GM06990 (cell line): ENCODE results near the gene FBN2.

Experiments
- DNase-seq: peaks from one replicate; pipeline ENCODE4 v3.0.0-alpha.2; 2011; ENCODE audit not compliant: insufficient read length; ENCODE audit errors: extremely low read depth
- H3K27me3 ChIP-seq: replicated peaks from 2 replicates; pipeline ENCODE4 v1.6.0; 2011; ENCODE audit warnings: low read length; ENCODE audit not compliant: control insufficient read depth, insufficient read depth
- H3K36me3 ChIP-seq: 2 replicates; pipeline ENCODE4 v1.5.1; 2011; ENCODE audit warnings: low read length; ENCODE audit not compliant: control insufficient read depth, insufficient read depth
- H3K4me3 ChIP-seq: replicated peaks from 2 replicates; pipeline ENCODE4 v1.5.1; 2011; ENCODE audit warnings: low read depth, mild to moderate bottlenecking, control low read depth, low read length
- TF ChIP-seq, protein P1 (sequence below): IDR thresholded peaks from 2 replicates; pipeline ENCODE4 v1.5.1; 2011; ENCODE audit warnings: low read length, control low read depth, mild to moderate bottlenecking, inconsistent platforms; ENCODE audit not compliant: insufficient read depth, poor library complexity, severe bottlenecking

The FBN2 gene

DNA sequence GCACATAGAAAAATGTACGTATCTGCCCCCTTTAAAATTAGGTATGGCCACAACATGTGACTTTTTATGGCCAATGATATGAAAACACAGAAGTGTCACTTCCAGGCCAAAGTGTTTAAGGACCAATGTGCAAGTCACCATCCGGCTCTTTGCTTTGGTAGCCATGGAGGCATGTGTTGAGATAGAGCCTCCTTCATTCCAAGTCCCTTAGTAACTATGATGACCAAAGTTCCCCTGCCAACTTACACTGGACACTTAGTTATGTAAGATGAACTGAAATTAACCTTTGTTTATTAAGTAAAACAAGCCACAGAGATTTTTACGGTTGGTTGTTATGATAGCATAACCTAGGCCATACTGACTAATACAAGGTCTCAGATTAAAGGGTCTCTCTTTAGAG lies 51.0 kb downstream of the FBN2 start:
- no peaks in the 10 kb centered on the region for H3K36me3 ChIP-seq
- TF ChIP-seq, protein P1, sequence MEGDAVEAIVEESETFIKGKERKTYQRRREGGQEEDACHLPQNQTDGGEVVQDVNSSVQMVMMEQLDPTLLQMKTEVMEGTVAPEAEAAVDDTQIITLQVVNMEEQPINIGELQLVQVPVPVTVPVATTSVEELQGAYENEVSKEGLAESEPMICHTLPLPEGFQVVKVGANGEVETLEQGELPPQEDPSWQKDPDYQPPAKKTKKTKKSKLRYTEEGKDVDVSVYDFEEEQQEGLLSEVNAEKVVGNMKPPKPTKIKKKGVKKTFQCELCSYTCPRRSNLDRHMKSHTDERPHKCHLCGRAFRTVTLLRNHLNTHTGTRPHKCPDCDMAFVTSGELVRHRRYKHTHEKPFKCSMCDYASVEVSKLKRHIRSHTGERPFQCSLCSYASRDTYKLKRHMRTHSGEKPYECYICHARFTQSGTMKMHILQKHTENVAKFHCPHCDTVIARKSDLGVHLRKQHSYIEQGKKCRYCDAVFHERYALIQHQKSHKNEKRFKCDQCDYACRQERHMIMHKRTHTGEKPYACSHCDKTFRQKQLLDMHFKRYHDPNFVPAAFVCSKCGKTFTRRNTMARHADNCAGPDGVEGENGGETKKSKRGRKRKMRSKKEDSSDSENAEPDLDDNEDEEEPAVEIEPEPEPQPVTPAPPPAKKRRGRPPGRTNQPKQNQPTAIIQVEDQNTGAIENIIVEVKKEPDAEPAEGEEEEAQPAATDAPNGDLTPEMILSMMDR, result no peak
- no peak for DNase-seq
- H3K4me3 ChIP-seq, result no peak overlapping the region
- no peaks in the 10 kb centered on the region for H3K27me3 ChIP-seq

DNA sequence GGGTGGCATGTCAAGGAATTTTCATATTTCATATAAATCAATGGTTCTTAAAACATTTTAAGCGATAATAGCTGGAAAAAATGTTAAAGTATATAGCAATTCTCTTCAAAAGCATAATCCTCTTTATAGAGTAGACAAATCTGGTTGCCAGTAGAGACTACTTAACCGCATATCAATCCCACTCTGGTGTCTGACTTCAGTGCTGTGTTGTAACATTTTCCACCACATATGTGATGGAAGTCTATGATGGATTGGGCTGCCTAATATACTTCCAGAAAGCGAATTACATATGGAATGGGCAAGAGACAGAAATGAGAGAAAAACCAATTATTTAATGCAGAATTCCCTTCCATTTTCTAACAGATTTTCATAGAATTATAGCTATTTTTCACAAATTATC lies 54.3 kb downstream of the FBN2 start:
- Histone ChIP-seq H3K27me3 (no peaks in the 10 kb centered on the region), H3K4me3 (no peak overlapping the region), H3K36me3 (no peaks in the 10 kb centered on the region)
- no peak for DNase-seq
- TF ChIP-seq, protein P1, result no peak

DNA sequence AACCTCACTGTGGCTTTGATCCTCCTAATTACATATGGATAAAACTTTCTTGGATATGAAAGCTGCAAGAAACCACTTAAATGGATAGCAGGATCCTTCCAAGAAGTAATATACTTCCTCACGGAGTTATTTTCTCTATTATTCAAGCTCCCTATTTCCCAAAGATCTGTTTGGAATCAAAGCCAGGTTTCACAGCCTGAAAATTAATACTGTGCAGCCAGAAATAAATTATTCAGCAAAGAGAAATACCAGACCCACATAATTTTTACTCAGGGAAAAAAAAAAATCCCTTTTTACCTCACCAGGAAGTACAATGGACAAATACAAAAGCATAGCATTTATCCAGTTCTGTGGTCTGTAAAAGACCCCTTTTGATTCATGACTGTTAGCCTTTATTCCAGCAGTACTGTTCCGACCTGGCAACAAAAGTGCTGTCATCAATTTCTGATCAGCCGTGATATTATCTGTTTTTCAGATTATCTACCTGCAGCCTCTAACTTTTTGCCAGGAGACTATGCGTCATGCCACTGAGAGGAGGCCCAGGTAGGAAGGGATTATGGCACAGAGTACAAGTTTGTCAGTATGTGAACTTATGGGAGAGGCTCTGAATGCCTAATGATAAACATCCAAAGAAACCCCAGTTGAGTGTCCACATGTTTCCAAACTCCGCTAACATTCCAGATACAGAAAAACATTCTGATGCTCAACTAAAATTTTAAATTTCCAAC lies 57.0 kb downstream of the FBN2 start:
- Histone ChIP-seq H3K27me3 (no peaks in the 10 kb centered on the region), H3K4me3 (no peak overlapping the region), H3K36me3 (no peaks in the 10 kb centered on the region)
- no peak for DNase-seq
- TF ChIP-seq, protein P1, result no peak

DNA sequence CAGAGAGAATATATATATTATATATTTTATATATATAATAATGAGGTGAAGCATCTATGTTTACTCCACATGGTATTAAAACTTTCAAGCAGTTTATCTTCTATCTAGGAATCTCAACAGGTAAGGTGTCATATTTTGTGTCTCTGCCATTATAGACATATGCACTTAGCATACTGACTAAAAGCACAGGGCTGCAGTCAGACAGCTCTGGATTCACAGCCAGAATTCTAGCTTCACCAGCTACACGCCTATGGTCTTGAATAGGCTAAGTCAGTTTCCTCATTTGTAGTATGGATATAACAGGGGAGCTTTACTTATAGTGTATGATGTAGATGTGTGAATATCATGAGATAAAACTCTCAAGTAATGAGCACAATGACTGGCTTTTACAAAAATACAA lies 57.9 kb downstream of the FBN2 start:
- H3K4me3 ChIP-seq, result no peak overlapping the region
- no peaks in the 10 kb centered on the region for H3K27me3 ChIP-seq
- TF ChIP-seq, protein P1, result no peak
- H3K36me3 ChIP-seq, result no peaks in the 10 kb centered on the region
- DNase-seq, result no peak

DNA sequence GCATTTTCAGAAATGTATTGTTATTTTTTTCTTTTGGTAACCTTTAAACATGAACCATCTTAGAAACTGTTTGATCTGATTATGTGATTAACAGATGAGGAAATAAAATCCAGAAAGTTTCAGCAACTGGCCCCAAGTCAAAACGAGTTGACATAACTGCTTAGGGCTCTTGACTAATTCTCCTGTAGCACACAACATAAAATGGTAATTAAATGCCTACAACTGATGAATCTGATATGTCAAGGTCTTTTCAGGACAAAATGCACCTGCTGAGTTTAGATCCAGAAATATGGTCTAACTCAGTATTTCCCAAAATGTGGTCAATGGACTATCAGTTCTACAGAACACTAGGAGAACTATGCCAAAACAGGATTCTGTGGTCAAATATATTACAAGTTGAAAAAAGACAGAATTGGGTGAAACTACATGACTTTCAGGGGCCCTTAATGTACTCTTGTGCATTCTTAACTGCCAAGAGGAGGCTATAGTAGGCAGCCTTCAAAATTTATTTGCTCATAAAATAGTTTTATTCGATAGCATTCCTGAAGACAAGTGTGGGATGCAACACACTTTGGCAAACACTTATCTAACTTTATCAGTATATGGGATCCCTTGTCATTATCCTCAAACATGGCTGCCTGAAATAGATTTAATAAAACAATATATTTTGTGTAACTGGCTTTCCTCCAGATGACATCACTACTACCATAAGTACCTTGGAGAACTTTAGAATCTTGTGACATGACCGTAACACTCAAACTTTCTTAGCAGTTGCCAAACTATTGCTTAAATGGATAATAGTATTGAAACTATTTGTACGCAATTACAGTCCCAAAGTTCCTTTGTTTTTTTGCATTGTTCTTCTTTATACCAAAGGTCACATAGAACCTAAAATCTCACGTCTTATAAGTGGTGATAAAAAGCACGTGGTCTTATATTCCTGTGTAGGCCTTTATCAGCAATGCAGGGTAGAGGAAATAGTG lies 59.4 kb downstream of the FBN2 start:
- Histone ChIP-seq H3K4me3 (no peak overlapping the region), H3K36me3 (no peaks in the 10 kb centered on the region), H3K27me3 (no peaks in the 10 kb centered on the region)
- DNase-seq, result no peak
- TF ChIP-seq, protein P1, result no peak
